Activated T-cell treated with anti-CD3 and anti-CD28 coated beads for 4 hours (primary cell): Measurements from ENCODE around the gene MCTP1.
"Not testable (repeated sequence)": the region's sequence is repeated elsewhere in the genome, so short reads cannot be mapped to it uniquely, and the experiment has no call there.

Experiments used
- DNase-seq: peaks from one replicate; pipeline ENCODE4 v3.0.0-alpha.2; 2020

The MCTP1 gene

DNA sequence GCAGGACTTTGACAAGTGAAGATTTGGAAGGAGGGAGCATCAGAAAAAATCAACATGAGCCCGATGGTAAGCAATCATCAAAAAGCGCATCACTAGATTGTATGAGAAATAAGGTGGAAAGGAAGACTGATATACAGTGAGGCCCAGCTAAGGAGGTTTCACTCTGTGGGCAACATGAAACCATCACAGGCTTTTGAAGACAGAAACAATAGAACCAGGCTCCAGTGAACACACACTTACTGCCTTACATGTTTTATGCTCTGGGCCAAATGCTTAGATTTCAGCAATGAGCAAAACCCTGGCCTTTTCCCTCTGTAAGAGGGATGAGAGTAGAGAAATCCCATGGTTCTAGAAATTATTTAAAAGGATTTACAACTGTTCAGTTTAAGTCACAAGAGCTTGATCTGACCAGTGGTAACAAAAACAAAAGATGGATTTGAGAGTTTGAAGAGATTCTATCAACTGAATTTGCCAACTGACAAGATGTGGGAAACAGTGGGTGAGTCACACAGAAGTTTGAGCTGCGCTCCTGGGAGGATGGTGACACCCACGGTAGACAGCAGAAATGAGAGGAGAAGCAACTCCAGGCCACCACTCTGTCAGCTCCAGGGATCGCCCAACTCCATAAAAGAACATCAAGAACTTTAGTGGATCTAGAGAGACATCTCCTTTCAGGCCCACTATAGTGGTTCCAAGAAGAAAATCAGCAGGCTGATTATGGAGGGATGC lies 261.8 kb downstream of the MCTP1 start:
- DNase-seq = no peak

DNA sequence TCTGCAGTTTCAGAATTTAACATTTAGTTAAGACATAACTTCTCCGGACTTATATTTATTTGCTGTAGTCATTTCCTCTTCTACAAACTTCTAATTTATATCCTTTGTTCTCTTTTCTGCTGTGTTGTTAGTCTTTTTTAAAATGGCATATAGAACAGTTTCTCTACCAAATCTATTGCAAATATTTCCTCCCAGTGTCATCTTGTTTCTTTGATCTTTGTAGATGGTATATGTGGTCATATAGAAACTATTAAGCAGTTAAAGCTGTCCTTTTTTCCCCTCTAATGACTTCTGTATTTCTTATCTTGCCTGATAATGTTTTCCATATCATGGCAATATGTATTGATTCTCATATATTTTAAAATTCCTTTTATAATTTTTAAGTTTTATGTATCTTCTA lies 264.5 kb downstream of the MCTP1 start:
- DNase-seq = no peak

DNA sequence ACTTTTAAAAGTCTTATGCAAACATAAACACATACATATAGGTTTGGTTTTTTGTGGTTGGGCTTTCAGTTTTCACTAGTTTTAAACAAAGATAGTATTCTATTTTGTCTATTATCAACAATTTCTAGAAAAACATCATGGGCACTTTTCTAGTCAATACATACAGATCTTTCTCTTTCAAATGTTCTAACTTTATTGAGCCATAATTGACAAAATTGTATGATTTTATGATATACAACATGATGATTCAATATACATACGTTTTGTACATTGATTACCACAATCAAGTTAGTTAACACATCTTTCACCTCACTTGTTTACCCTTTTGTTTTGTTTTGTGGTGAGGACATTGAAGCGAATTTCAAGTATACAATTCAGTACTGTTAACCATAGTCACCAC lies 265.9 kb downstream of the MCTP1 start:
- DNase-seq = no peak

DNA sequence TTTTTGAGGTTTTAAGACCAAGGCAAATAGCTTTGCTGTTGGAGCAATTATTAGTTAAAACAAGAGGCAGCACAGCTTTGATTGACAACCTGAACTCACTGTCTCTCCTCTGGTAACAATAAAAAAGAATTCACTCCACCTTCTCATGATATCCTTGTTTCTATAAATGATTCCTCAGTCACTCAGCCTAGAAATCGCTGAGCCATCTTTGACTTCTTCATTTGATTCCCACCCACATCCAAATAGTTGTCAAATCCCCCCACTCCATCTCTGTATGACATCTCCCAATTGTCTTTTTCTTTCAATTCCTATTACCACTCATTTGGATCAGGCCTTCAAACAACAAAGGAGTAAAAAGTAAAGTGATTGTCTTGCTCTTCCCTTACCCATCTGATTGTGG lies 266.4 kb downstream of the MCTP1 start:
- no peak for DNase-seq

DNA sequence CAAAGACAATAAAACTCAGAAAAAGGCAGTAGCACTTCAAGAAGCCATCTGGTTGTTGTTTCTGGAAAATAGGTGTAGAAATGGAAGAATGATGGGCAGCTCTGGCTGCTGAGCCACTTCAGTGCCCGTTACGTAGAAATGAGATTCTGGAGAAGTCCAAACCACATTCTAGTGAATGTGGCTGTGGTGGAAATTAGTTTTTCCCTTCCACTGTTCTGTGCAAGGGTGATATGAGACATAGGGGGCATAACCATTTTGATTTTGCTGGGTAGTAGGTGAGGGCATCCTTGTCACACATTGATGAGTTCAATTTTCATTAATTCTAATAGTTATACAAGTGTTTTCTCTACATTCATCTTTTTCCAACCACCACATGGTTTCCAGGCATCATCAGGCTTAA lies 275.1 kb downstream of the MCTP1 start:
- no peak for DNase-seq

DNA sequence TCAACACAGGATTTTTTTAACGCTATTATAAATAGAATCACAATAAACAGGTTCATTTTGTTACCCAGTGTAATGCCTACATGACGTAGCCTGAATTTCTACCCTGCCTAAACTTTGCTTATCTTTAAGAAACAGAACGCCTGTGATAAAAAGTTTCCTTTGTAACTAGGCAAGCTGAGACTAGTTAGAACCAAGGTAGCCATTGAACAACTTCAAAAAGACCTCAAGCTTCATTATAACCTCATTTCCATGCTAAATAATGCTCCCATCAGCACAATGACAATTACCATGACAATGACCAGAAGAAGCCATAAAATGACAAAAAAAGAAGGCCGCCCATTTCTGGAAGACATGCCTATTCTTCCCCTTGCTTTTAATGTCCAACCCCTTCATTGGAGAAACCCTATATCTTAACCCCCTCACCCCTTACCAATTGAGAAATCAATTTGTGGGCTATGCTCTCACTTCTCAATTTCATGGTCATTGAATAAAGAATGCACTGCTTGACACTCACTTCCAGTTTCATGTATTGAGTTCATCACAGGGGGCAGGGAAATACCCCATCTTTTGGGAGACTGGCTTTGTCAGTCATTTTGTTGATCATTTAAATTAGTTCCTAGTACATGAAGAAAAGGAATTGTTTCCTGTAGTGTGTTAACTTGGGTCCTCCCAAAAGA lies 276.8 kb downstream of the MCTP1 start:
- no peak for DNase-seq

DNA sequence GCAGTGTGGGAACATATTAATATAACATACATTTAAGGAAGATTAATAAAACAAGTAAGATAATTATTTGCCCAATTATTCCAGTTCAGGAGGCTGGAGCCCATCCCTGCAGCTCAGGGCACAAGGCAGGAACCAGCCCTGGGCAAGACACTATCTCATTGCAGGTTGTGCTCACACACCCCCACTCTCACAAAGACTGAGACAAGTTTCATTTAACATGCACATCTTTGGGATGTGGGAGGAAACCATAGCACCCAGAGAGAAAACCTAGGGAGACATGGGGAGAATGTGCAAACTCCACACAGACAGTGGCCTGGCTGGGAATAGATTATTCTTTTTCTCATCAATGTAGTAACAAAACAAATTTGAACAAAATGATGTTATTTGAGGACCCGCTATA lies 279.1 kb downstream of the MCTP1 start:
- no peak for DNase-seq

DNA sequence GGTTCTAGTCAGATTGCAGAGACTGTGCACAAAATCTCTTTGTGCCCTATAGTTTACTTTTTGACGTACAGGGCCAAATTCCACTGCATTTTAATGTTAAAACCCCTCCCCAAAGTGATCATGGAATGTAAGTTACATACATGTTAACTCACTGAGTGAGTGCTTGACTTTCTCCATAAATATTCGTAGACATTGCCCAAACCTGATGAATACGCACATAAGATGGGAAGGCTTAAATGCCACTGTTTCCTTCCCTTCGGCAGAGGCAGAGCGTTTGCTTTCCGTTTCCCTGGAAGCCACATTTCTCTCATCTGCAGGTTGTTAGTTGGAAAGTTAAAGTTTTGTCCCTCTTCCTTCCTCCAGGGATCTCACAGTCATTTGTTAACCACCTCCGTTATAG lies 286.2 kb downstream of the MCTP1 start:
- no peak for DNase-seq

DNA sequence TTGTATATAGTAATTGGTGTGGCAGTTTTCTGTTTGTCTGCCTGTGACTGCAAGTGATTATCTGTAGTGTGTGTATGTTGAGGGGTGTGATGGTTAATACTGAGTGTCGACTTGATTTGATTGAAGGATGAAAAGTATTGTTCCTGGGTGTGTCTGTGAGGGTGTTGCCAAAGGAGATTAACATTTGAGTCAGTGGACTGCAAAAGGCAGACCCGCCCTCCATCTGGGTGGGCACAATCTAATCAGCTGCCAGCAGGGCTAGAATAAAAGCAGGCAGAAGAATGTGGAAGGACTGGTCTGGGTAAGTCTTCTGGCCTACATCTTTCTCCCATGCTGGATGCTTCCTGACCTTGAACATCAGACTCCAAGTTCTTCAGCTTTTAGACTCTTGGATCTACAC lies 290.4 kb downstream of the MCTP1 start:
- DNase-seq = not testable (repeated sequence)

DNA sequence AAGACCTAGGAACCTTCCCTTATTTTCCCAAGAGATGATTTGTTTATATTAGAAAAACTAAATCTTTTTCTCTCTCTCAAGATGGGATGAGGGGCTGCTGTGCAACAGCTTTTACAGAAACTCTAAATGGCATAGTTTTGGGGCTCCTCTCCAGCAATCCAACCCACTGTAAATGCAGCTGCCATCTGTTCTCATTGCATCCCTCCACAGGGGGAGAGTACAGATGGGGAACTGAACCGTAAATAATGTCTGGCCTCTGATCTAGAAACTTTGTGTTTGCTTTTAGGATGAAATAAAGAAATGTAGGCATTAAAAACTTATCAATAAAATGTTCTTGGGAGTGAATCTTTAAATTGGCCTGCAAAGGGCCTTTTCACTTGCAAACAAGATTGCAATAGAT lies 291.4 kb downstream of the MCTP1 start:
- no peak for DNase-seq

DNA sequence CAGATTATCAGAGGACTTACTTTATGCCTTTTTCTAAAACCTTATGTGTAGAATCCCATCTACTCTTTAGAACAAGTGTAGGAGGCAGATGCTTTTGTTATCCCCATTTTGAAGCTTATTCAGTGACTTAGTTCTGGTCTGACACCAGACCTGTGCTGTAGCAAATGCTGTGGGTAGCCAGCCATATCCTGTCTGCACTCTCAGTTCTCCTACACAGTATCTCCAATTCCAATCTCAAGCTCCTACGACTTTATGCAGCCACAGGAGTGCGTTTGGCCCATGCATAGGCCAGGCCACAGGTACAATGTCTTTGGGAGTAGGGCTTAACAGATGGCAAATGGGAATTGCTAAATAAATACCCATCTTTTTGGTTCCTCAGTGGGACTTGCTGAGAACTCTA lies 292.6 kb downstream of the MCTP1 start:
- no peak for DNase-seq

DNA sequence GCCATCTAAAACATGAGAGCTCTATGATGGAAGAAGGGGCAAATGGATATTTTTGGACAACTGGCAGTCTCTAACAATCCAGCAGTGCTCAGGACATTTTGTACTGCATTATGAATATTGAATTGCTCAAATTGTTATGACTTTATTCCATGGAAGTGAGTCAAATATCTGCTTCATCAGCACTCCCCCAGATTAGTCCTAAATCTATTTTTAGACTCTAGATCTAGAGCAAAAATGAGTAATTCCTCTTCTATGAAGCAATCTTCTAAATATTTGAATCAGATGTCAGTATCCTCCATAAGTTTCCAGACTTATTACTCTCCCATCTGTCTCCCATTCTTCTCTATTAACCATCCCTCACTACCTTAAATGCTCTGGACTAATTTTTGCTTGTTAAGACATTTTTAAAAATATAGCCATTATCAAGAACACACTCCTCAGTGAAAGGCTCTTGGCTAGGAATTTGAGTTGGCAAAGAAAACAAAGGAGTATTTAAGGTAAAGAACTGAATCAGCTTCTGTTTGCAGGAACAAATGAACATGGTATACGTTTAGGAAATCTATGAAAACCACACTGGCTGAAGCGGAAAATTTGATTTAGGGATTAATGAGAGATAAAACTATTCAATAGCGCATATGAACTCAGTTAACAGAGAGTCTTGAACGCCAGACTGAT lies 300.9 kb downstream of the MCTP1 start:
- DNase-seq = no peak

DNA sequence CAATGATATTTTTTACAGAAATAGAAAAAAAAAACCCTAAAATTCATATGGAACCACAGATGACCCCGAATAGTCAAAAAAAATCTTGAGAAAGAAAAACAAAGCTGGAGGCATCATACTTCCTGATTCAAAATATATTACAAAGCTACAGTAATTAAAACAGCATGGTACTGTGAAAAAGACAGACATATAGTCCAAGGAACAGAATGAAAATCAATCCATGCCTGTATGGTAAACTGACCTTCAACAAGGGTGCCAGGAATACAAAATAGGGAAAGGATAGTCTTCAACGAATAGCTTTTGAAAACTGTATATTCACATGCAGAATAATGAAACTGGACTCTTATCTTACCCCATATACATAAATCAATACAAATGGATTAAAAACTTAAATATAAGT lies 307.5 kb downstream of the MCTP1 start:
- no peak for DNase-seq

DNA sequence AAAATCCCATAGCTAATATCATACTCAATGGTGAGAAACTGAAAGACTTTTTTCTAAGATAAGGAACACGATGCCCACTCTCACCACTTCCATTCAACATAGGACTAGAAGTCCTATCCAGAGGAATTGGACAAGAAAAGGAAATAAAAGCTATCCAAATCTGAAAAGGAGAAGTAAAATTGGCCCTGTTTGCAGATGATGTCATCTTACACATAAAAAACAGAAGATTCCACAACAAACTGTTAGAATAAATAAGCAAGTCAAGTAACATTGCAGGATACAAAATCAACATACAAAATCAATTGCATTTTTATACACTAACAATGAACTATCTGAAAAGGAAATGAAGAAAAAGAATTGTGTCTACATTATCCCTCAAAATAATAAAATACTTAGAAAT lies 308.0 kb downstream of the MCTP1 start:
- no peak for DNase-seq

DNA sequence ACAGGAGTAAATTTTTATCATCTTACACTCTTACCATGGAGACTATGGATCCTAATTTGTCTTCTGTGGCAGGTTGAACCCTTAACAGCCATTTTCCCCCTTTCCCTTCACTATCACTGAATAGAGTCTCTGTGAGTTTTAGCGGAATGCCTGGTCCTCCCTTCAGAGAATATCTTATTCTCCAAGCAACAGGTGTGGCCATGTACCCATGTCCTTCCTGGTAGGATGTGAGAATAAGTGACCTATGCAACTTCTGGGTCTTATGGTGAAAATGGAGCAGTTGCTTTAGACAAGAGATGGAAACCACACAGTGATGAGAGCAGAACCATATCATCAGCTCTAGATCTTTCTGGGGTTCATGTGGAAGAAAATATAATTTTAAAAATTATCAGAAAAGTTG lies 312.6 kb downstream of the MCTP1 start:
- DNase-seq = no peak

DNA sequence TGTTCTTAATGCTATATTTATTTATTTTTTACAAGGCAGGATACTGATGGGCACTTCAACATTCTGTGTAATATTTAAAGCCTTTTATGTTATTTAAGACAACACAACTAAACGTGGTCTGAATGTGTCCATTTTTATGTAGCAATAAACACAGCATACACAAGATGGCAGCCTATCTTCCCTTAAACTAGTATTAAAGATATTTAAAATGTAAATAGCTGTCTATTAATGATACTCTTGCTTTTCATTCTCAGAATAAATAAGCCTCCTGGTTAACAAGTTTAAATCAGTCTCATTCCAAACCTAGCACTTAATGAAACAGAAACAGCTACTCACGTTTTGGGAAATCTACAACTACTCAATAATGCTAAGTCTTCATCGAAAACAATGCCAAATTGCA lies 315.7 kb downstream of the MCTP1 start:
- no peak for DNase-seq

DNA sequence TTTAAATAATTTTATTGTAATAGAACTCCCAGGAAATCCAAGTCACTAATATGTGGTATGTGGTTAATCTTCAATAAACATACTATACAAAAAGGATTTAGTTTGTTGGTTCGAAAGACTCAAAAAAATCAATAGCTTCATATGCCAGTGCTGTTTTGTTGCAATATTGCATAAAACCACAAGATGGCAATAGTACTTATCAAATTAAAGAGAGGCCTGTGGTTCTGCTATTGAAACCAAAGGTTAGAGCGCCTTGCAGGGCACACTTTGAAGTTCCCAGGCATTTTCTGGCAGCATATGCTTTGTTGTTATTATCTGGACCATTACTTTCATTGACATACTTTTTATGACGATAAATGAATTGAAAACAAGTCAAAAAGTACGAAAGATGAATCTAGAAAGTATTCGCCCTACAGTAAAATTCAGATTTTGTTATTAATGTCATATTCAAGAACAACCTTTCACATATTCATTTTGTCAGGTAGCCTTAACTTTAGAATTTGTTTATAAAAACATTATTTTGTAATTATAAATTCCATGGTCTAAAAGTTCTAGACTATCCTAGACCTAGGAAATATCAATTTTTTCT lies 316.3 kb downstream of the MCTP1 start:
- DNase-seq = no peak

DNA sequence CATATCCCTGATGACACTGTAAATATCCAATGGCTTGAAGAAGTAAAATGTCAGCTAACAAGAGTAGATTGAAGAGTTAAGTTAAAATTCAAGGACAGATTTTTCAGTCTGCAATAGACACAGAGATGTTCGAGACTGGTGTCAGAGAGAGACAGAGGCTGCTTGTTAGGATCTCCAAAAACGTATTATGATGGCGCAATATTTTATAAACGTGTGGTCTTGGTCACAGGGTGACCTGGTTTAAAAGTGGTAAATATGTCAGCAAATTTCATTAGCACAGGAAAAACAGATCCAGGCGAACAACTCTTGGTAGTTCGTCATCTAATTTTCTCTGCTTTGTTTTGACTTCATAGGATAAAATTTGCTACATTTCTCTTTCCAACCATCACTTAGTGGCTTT lies 317.4 kb downstream of the MCTP1 start:
- DNase-seq = no peak

DNA sequence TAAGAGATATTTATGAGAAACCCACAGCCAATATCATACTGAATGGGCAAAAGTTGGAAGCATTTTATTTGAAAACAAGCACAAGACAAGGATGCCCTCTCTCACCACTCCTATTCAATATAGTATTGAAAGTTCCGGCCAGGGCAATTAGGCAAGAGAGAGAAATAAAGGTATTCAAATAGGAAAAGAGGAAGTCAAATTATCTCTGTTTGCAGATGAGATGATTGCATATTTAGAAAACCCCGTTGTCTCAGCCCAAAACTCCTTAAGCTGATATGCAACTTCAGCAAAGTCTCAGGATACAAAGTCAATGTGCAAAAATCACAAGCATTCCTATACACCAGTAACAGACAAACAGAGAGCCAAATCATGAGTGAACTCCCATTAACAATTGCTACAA lies 325.6 kb downstream of the MCTP1 start:
- DNase-seq = not testable (repeated sequence)

DNA sequence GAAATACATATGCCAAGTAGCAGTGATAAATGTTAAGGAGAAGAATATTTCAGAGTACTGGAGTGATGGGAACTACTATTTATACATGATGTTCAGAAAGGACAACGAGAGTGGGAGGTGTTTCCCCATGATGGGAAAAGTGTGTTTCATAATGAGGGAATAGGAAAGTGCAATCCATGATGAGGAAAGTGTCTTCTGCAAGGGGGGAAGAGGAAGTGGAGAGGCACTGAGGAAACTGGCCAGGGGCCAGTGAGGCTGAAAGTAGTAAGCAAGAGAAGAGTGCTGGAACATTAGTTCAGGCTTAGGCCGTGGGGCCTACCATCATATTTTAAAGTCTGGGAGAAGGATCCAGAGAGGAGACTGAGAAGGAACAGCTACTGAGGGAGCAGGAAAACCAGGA lies 339.2 kb downstream of the MCTP1 start:
- DNase-seq = no peak

DNA sequence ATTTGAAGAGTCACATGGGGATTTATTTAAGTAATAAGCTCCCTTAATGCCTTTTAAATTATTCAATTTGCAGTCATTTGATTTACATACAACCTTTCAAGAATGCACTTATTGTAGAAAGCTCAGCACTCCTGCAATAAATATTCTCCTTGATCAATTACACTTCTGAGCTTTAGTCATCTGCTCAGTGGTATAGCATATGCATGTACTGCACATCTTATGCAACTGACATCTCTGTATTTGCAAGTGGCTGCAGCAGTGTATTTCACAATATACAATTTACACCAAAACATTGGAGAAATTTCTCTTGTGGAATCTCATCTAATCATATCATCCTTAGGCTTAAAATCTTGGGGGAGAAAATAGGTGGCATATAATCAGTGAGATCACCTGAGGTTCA lies 340.7 kb downstream of the MCTP1 start:
- DNase-seq = no peak

DNA sequence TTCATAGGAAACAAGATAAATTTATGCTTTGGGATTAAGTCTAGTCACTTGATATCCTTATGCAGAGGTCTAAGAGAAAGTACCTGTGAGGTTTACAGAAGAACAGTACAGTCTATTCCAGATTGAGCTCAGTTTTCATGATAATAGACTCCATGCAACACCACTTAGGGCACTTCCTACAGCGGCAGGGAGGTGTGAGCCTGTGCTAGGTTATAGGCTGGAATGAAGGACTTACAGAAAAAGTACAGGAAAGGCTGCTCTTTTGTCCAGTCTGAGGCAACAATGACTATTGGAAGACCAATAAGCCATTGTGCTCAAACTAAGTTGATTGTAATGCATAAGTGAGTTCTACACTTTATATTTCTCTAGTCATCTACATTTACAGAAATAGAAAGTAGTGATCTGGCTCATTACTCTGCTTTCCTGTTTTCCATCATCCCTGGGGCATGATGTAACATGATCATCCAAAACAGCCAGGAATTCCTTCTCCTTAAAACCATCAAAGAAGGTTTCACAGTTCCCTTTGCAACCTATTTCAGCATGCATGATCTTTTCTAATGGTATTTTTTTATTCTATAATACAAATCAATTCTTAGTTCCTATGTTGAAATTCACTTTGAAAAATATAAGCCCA lies 343.7 kb downstream of the MCTP1 start:
- no peak for DNase-seq

DNA sequence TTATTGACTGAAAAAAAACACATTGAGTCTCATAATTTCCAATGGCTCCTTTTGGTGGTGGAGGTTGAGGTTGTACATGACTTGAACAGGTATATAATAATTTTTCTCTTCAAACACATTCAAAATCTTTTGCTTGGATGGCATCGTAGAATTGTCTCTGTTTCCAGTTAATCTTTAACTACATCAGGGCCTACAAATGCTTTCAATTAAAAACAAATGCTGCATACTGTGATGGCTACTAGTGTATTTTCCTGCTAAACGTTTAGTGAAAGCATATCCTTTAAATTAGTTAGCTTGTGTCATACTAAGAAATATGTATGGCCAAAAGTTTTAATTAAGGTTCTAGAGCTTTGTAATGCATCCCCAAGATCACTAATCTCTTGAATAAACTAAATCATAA lies 352.6 kb downstream of the MCTP1 start:
- no peak for DNase-seq

DNA sequence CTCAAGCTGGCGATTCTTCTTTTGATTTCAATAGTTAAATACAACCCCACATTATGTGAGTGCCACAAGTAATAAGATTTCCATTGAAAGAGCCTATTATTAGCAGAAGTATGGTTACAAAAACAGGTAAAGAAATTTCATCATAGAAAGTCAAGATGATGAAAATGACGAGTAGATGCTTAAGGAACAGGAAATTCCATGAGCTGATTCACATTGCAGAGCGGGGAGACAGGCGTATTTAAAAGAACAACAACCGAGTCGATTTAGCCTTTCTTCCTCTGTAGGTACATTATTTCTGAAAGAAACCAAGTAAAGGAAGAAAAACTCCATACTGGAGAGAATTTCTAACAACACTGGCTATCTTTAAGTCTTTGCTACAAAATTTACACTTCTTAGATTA lies 356.0 kb downstream of the MCTP1 start:
- DNase-seq = no peak
